Neuron (in vitro differentiated cells): ENCODE measurements around the gene DEFB115.
"Not testable (repeated sequence)": the region's sequence is repeated elsewhere in the genome, so short reads cannot be mapped to it uniquely, and the experiment has no call there.

Experiments used
- H2AFZ ChIP-seq: one replicate; pipeline ENCODE4 v1.6.1; 2013; ENCODE audit warnings: low read depth, mild to moderate bottlenecking, inconsistent platforms, low read length, moderate library complexity
- H3K27me3 ChIP-seq: one replicate; pipeline ENCODE4 v1.6.1; 2013; ENCODE audit warnings: low read length; ENCODE audit not compliant: insufficient read depth
- H3K36me3 ChIP-seq: one replicate; pipeline ENCODE4 v1.6.1; 2013; ENCODE audit warnings: low read length; ENCODE audit not compliant: insufficient read depth
- H3K4me1 ChIP-seq: one replicate; pipeline ENCODE4 v1.6.1; 2013; ENCODE audit warnings: low read length; ENCODE audit not compliant: insufficient read depth
- H3K4me3 ChIP-seq: 2 replicates; pipeline ENCODE4 v1.5.1; 2013; ENCODE audit warnings: mild to moderate bottlenecking, low read length, moderate library complexity
- H3K9me3 ChIP-seq: one replicate; pipeline ENCODE4 v1.6.1; 2013; ENCODE audit warnings: low read length

Gene DEFB115

GRCh38 chr20:31257364-31257763, at the start of gene DEFB115:
Gene DEFB115, plus strand, starts transcription at chr20:31257664. Its CDS starts 0 bp downstream, at chr20:31257664.
- no peaks in the 10 kb centered on the region for H3K4me1 ChIP-seq
- no peaks in the 10 kb centered on the region for H3K9me3 ChIP-seq
- H3K27me3 ChIP-seq = no peaks in the 10 kb centered on the region
- H3K4me3 ChIP-seq = no peak within 1 kb of the TSS
- no peak within 1 kb of the TSS for H2AFZ ChIP-seq
- no peaks in the 10 kb centered on the region for H3K36me3 ChIP-seq

- Histone ChIP-seq H3K4me3 (no peak overlapping the region), H3K36me3 (no peaks in the 10 kb centered on the region), H3K27me3 (no peaks in the 10 kb centered on the region), H3K9me3 (peaks cover 9% of the 10 kb centered on the region), H3K4me1 (no peaks in the 10 kb centered on the region), H2AFZ (no peak overlapping the region)
Observed at GRCh38 chr20:31236953-31237352, 20.5 kb upstream of the DEFB115 start.

- no peaks in the 10 kb centered on the region for H3K4me1 ChIP-seq
- H3K27me3 ChIP-seq = no peaks in the 10 kb centered on the region
- H3K36me3 ChIP-seq = no peaks in the 10 kb centered on the region
- peaks cover 10% of the 10 kb centered on the region for H3K9me3 ChIP-seq
- no peak overlapping the region for H2AFZ ChIP-seq
- no peak overlapping the region for H3K4me3 ChIP-seq
Observed at GRCh38 chr20:31237763-31238162, 19.7 kb upstream of the DEFB115 start.

GRCh38 chr20:31239139-31239538, 18.3 kb upstream of the DEFB115 start:
- Histone ChIP-seq H2AFZ (no peak overlapping the region), H3K4me3 (no peak overlapping the region), H3K36me3 (no peaks in the 10 kb centered on the region), H3K9me3 (peaks cover 12% of the 10 kb centered on the region), H3K27me3 (no peaks in the 10 kb centered on the region), H3K4me1 (no peaks in the 10 kb centered on the region)

GRCh38 chr20:31256959-31257358, 505 bp upstream of the DEFB115 start:
- Histone ChIP-seq H3K9me3 (no peaks in the 10 kb centered on the region), H3K4me1 (no peaks in the 10 kb centered on the region), H2AFZ (no peak overlapping the region), H3K27me3 (no peaks in the 10 kb centered on the region), H3K36me3 (no peaks in the 10 kb centered on the region), H3K4me3 (no peak overlapping the region)

- Histone ChIP-seq H3K27me3 (no peaks in the 10 kb centered on the region), H3K4me1 (no peaks in the 10 kb centered on the region), H3K4me3 (no peak overlapping the region), H2AFZ (no peak overlapping the region), H3K36me3 (no peaks in the 10 kb centered on the region), H3K9me3 (no peaks in the 10 kb centered on the region)
Observed at GRCh38 chr20:31260326-31260932, 3.0 kb downstream of the DEFB115 start.

GRCh38 chr20:31274441-31274840, 17.0 kb downstream of the DEFB115 start:
- Histone ChIP-seq H3K4me3 (no peak overlapping the region), H3K9me3 (no peaks in the 10 kb centered on the region), H3K4me1 (no peaks in the 10 kb centered on the region), H3K27me3 (no peaks in the 10 kb centered on the region), H3K36me3 (no peaks in the 10 kb centered on the region), H2AFZ (no peak overlapping the region)

- Histone ChIP-seq H3K4me3 (no peak overlapping the region), H3K27me3 (no peaks in the 10 kb centered on the region), H3K4me1 (no peaks in the 10 kb centered on the region), H2AFZ (no peak overlapping the region), H3K9me3 (no peaks in the 10 kb centered on the region), H3K36me3 (no peaks in the 10 kb centered on the region)
Observed at GRCh38 chr20:31278178-31278577, 20.7 kb downstream of the DEFB115 start.

- H3K36me3 ChIP-seq, H3K4me3 ChIP-seq, H2AFZ ChIP-seq, H3K9me3 ChIP-seq, H3K27me3 ChIP-seq, H3K4me1 ChIP-seq: not testable (repeated sequence)
Observed at GRCh38 chr20:31284964-31285363, 27.5 kb downstream of the DEFB115 start.

GRCh38 chr20:31308535-31309162, 51.2 kb downstream of the DEFB115 start, which contains the start of gene DEFB116:
Gene DEFB116, minus strand, starts transcription at chr20:31308585. Its CDS starts 0 bp downstream, at chr20:31308585.
- Histone ChIP-seq H3K4me1 (no peaks in the 10 kb centered on the region), H3K27me3 (no peaks in the 10 kb centered on the region), H3K36me3 (no peaks in the 10 kb centered on the region), H3K9me3 (no peaks in the 10 kb centered on the region), H2AFZ (no peak within 1 kb of the TSS), H3K4me3 (no peak within 1 kb of the TSS)
